Measurements from ENCODE around the gene TYRP1. TPM values are rescaled to one million over a fixed set of nuclear protein-coding genes. Genes with fewer than 3 reads are reported as not detected.

The TYRP1 gene
- 0.08 TPM for polyA plus RNA-seq (2013, experiment 1 of 2)
- polyA plus RNA-seq (2013, experiment 2 of 2): 0.06 TPM

DNA sequence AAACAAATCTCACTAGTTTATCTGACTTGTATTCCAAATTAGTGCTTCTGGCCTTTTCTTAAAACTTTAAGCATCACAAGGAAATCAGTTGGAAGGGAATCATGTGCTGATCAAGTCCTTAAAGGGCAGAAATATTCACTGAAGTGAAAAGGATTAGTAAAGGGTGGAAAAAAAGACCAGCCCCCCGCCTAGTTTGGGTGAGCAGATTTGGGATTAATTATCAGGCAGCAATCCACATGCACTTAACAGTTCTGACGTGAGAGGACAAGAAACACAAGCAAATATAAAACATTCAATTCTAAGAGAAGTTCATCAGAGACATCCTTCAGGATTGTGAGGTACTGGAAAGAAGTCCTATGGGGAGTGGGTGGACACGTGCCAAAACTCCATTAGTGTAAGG is at the start of gene TYRP1:
Gene TYRP1 (plus strand): TSS at position 245 of the 400 bp plus-strand sequence. CDS start 612 bp downstream, outside the sequence.
- no CpG with 5 or more reads among the region's 3 CpGs for WGBS, 2 donors (ENCODE audit: extremely low coverage in 2 of 2, insufficient read length in 2 of 2, insufficient replicate concordance in 1 of 2)
- no peak within 1 kb of the TSS for H3K9ac ChIP-seq (ENCODE audit: low read depth, low read length, poor library complexity)
- no peak for DNase-seq (ENCODE audit: low spot score)
- H3K79me1 ChIP-seq (ENCODE audit: low read depth, low read length): no peaks in the 10 kb centered on the region
- no peak within 1 kb of the TSS for H3K4ac ChIP-seq (ENCODE audit: low read length)
- no peak within 1 kb of the TSS for H3K4me2 ChIP-seq (ENCODE audit: insufficient read depth, low read length, poor library complexity, severe bottlenecking)
- peak within 1 kb of the TSS; percentile 20 for H3K23ac ChIP-seq (ENCODE audit: low read depth, low read length, poor library complexity)
- no peak within 1 kb of the TSS for H3K14ac ChIP-seq (ENCODE audit: low read length)
- no peak within 1 kb of the TSS for H2BK12ac ChIP-seq (ENCODE audit: low read length)
- no peaks in the 10 kb centered on the region for H3K9me3 ChIP-seq (replicated peaks in 1 of 2; ENCODE audit: control insufficient read depth in 2 of 2, insufficient read depth in 1 of 2, low read depth in 1 of 2, low read length in 2 of 2)
- peak within 1 kb of the TSS; percentile 47 for H2AFZ ChIP-seq (ENCODE audit: low read length)
- no peaks in the 10 kb centered on the region for H3K27me3 ChIP-seq (ENCODE audit: control insufficient read depth in 3 of 3, insufficient read depth in 3 of 3, low read depth in 1 of 3, low read length in 3 of 3)
- H4K8ac ChIP-seq (ENCODE audit: low read depth, low read length): no peak within 1 kb of the TSS
- no peak within 1 kb of the TSS for H2BK15ac ChIP-seq (ENCODE audit: low read length)
- H3K36me3 ChIP-seq (replicated peaks in 1 of 2; ENCODE audit: control insufficient read depth in 2 of 2, insufficient read depth in 2 of 2, low read length in 2 of 2): no peaks in the 10 kb centered on the region
- H3K27ac ChIP-seq (replicated peaks; ENCODE audit: low read length): no peak within 1 kb of the TSS
- no peak within 1 kb of the TSS for H4K91ac ChIP-seq (ENCODE audit: low read depth, low read length, poor library complexity)
- H3K4me1 ChIP-seq (ENCODE audit: control insufficient read depth in 2 of 2, insufficient read depth in 1 of 2, low read depth in 1 of 2, low read length in 2 of 2): peaks cover 0 to 3% of the 10 kb centered on the region in 2 donors
- peak within 1 kb of the TSS in 1 of 2 donors; percentile 63 for H3K4me3 ChIP-seq (ENCODE audit: low read length in 2 of 2)
- H3K18ac ChIP-seq (ENCODE audit: low read length): peak within 1 kb of the TSS; percentile 48
- H2AK5ac ChIP-seq (ENCODE audit: low read depth, low read length): no peak within 1 kb of the TSS
- H2BK120ac ChIP-seq (ENCODE audit: low read depth, low read length): no peak within 1 kb of the TSS
- no peak within 1 kb of the TSS for H2BK5ac ChIP-seq (ENCODE audit: low read length)

DNA sequence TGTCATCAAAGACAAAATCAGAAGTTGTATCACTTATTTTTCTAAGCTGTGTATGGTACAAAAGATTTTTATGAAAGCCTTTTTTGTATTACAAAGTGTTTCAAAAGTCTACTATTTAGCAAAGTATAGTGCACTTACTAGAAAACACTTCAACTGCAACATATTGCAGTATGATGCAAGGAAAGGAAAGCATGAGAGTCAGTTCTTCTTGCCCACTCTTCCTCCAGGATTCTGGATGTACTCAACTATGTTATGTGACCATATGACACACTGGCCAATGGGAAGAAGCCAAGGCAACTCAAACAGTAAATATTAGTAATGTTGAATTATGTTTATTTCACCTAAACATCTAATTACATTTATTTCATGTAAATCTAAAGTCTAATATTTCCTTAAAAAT is 49.5 kb upstream of the TYRP1 start:
- Histone ChIP-seq H4K91ac (ENCODE audit: low read depth, low read length, poor library complexity) (no peak overlapping the region), H3K14ac (ENCODE audit: low read length) (no peak overlapping the region), H3K79me1 (ENCODE audit: low read depth, low read length) (no peaks in the 10 kb centered on the region), H2BK5ac (ENCODE audit: low read length) (no peak overlapping the region), H3K4ac (ENCODE audit: low read length) (no peak overlapping the region), H3K4me1 (ENCODE audit: control insufficient read depth in 2 of 2, insufficient read depth in 1 of 2, low read depth in 1 of 2, low read length in 2 of 2) (no peaks in the 10 kb centered on the region), H2BK15ac (ENCODE audit: low read length) (no peak overlapping the region), H3K9me3 (replicated peaks in 1 of 2; ENCODE audit: control insufficient read depth in 2 of 2, insufficient read depth in 1 of 2, low read depth in 1 of 2, low read length in 2 of 2) (no peaks in the 10 kb centered on the region), H3K4me2 (ENCODE audit: insufficient read depth, low read length, poor library complexity, severe bottlenecking) (no peak overlapping the region), H3K4me3 (ENCODE audit: low read length in 2 of 2) (no peak overlapping the region), H3K27ac (replicated peaks; ENCODE audit: low read length) (no peak overlapping the region), H4K8ac (ENCODE audit: low read depth, low read length) (no peak overlapping the region), H3K18ac (ENCODE audit: low read length) (no peak overlapping the region), H3K9ac (ENCODE audit: low read depth, low read length, poor library complexity) (no peak overlapping the region), H2BK12ac (ENCODE audit: low read length) (no peak overlapping the region), H3K27me3 (ENCODE audit: control insufficient read depth in 3 of 3, insufficient read depth in 3 of 3, low read depth in 1 of 3, low read length in 3 of 3) (no peaks in the 10 kb centered on the region), H3K23ac (ENCODE audit: low read depth, low read length, poor library complexity) (no peak overlapping the region), H2AFZ (ENCODE audit: low read length) (no peak overlapping the region), H3K36me3 (replicated peaks in 1 of 2; ENCODE audit: control insufficient read depth in 2 of 2, insufficient read depth in 2 of 2, low read length in 2 of 2) (no peaks in the 10 kb centered on the region), H2BK120ac (ENCODE audit: low read depth, low read length) (no peak overlapping the region), H2AK5ac (ENCODE audit: low read depth, low read length) (no peak overlapping the region)
- DNase-seq (ENCODE audit: low spot score): no peak

DNA sequence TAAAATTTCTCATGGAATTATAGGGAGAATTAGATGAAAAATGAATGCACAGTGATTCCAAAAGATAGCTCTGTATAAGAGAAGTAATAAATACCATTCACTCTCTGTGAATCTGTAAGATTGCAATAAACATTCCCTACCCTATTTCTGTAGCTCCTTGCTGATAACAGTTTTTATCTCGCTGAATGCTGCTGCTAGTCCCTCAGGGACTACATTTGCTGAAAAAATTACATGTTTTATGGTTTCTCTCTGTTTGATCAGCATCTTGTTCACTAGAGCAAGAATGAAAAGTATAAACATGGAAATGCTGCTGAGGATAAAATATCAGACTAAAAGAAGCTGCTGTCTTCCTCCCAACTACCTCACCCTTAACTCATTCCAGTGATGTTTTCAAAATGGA is 44.3 kb upstream of the TYRP1 start:
- Histone ChIP-seq H2BK5ac (ENCODE audit: low read length) (no peak overlapping the region), H4K91ac (ENCODE audit: low read depth, low read length, poor library complexity) (no peak overlapping the region), H3K9ac (ENCODE audit: low read depth, low read length, poor library complexity) (no peak overlapping the region), H3K4me2 (ENCODE audit: insufficient read depth, low read length, poor library complexity, severe bottlenecking) (no peak overlapping the region), H3K23ac (ENCODE audit: low read depth, low read length, poor library complexity) (no peak overlapping the region), H3K9me3 (replicated peaks in 1 of 2; ENCODE audit: control insufficient read depth in 2 of 2, insufficient read depth in 1 of 2, low read depth in 1 of 2, low read length in 2 of 2) (no peaks in the 10 kb centered on the region), H3K18ac (ENCODE audit: low read length) (no peak overlapping the region), H2BK12ac (ENCODE audit: low read length) (no peak overlapping the region), H3K4me3 (ENCODE audit: low read length in 2 of 2) (no peak overlapping the region), H3K79me1 (ENCODE audit: low read depth, low read length) (no peaks in the 10 kb centered on the region), H2AK5ac (ENCODE audit: low read depth, low read length) (no peak overlapping the region), H2AFZ (ENCODE audit: low read length) (peak overlapping the region; percentile 3), H3K27me3 (ENCODE audit: control insufficient read depth in 3 of 3, insufficient read depth in 3 of 3, low read depth in 1 of 3, low read length in 3 of 3) (peaks cover 0 to 12% (median 2%) of the 10 kb centered on the region in 3 experiments), H4K8ac (ENCODE audit: low read depth, low read length) (no peak overlapping the region), H3K36me3 (replicated peaks in 1 of 2; ENCODE audit: control insufficient read depth in 2 of 2, insufficient read depth in 2 of 2, low read length in 2 of 2) (no peaks in the 10 kb centered on the region), H3K4me1 (ENCODE audit: control insufficient read depth in 2 of 2, insufficient read depth in 1 of 2, low read depth in 1 of 2, low read length in 2 of 2) (no peaks in the 10 kb centered on the region), H2BK120ac (ENCODE audit: low read depth, low read length) (no peak overlapping the region), H3K27ac (replicated peaks; ENCODE audit: low read length) (no peak overlapping the region), H2BK15ac (ENCODE audit: low read length) (no peak overlapping the region), H3K14ac (ENCODE audit: low read length) (no peak overlapping the region), H3K4ac (ENCODE audit: low read length) (no peak overlapping the region)
- no peak for DNase-seq (ENCODE audit: low spot score)
- WGBS, 2 donors (ENCODE audit: extremely low coverage in 2 of 2, insufficient read length in 2 of 2, insufficient replicate concordance in 1 of 2): no CpG with 5 or more reads among the region's 1 CpG

- no peaks in the 10 kb centered on the region for H3K9me3 ChIP-seq (replicated peaks in 1 of 2; ENCODE audit: control insufficient read depth in 2 of 2, insufficient read depth in 1 of 2, low read depth in 1 of 2, low read length in 2 of 2)
- no peak overlapping the region for H3K4ac ChIP-seq (ENCODE audit: low read length)
- no peak overlapping the region for H3K4me2 ChIP-seq (ENCODE audit: insufficient read depth, low read length, poor library complexity, severe bottlenecking)
- no peaks in the 10 kb centered on the region for H3K36me3 ChIP-seq (replicated peaks in 1 of 2; ENCODE audit: control insufficient read depth in 2 of 2, insufficient read depth in 2 of 2, low read length in 2 of 2)
- H3K9ac ChIP-seq (ENCODE audit: low read depth, low read length, poor library complexity): no peak overlapping the region
- H2BK120ac ChIP-seq (ENCODE audit: low read depth, low read length): no peak overlapping the region
- H4K8ac ChIP-seq (ENCODE audit: low read depth, low read length): no peak overlapping the region
- no peaks in the 10 kb centered on the region for H3K79me1 ChIP-seq (ENCODE audit: low read depth, low read length)
- no peak for DNase-seq (ENCODE audit: low spot score)
- no peak overlapping the region for H2AFZ ChIP-seq (ENCODE audit: low read length)
- H2BK15ac ChIP-seq (ENCODE audit: low read length): no peak overlapping the region
- no peak overlapping the region for H3K4me3 ChIP-seq (ENCODE audit: low read length in 2 of 2)
- no peak overlapping the region for H3K23ac ChIP-seq (ENCODE audit: low read depth, low read length, poor library complexity)
- no peak overlapping the region for H3K27ac ChIP-seq (replicated peaks; ENCODE audit: low read length)
- no peak overlapping the region for H3K14ac ChIP-seq (ENCODE audit: low read length)
- H4K91ac ChIP-seq (ENCODE audit: low read depth, low read length, poor library complexity): no peak overlapping the region
- H2BK12ac ChIP-seq (ENCODE audit: low read length): no peak overlapping the region
- no peaks in the 10 kb centered on the region for H3K4me1 ChIP-seq (ENCODE audit: control insufficient read depth in 2 of 2, insufficient read depth in 1 of 2, low read depth in 1 of 2, low read length in 2 of 2)
- H2AK5ac ChIP-seq (ENCODE audit: low read depth, low read length): no peak overlapping the region
- H2BK5ac ChIP-seq (ENCODE audit: low read length): no peak overlapping the region
- no peak overlapping the region for H3K18ac ChIP-seq (ENCODE audit: low read length)
- peaks cover 0 to 12% (median 2%) of the 10 kb centered on the region in 3 experiments for H3K27me3 ChIP-seq (ENCODE audit: control insufficient read depth in 3 of 3, insufficient read depth in 3 of 3, low read depth in 1 of 3, low read length in 3 of 3)
Measured at GRCh38 chr9:12651125-12651524, 42.1 kb upstream of the TYRP1 start.
